GM18907 (cell line): ENCODE results near the gene TEX9.
"Not testable (repeated sequence)": the region's sequence is repeated elsewhere in the genome, so short reads cannot be mapped to it uniquely, and the experiment has no call there.

Source experiments
- ATAC-seq: cut with Tn5 transposase; IDR thresholded peaks from one replicate; pipeline ENCODE4 v1.9.1; 2021; ENCODE audit warnings: mild to moderate bottlenecking, moderate library complexity; ENCODE audit not compliant: unreplicated experiment

The TEX9 gene

DNA sequence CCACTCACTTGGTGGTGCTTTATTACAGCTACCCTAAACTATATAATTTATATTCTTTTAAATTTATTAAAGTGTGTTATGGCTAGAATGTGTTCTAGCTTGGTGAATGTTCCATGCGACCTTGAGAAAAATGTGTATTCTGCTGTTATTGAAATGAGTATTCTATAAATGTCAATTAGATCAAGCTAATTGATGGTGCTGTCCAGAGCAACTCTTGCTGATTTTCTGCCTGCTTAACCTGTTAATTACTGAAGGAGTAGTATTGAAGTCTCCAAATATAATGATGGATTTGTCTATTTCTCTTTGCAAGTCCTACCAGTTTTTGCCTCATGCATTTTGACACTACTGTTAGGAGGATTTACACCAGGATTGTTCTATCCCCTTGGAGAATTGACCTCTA lies 3.2 kb upstream of the TEX9 start:
- ATAC-seq = no peak

DNA sequence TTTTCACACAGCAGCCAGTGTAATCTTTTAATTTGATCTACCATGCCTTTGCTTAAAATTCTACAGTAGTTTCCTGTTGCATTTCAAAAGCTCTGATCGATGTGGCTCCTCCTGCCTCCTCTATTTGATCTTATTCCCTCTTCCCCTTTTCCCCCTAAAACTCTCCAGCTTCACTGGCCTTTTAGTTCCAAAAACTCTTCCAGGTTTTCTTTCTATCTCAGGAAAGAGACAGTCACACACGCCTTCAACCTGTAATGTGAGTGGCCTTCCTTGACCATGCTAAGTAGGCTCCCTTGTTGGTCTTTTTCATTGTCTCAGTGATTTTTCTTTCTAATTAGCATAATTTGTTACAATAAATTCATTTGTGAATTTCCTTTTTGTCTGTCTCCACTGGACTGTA lies 985 bp downstream of the TEX9 start:
- no peak for ATAC-seq

DNA sequence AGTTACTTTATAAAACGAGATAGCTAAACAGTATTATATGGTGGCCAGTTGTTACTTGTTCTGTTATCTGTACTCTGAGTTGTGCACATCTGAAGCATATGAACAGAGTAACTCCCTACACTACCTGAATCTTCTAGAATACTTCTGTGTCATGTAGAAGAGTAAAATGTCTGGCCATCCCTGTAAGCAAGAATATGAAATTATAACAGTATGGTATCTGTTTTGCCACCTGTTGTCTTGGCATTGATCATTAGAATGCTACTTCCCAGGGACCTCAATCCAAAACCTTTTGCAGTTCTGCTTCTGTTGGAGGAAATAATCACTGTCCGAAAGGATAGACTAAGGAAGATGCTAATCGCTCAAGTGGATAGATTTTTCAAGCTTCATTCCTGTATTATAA lies 1.9 kb downstream of the TEX9 start:
- no peak for ATAC-seq

DNA sequence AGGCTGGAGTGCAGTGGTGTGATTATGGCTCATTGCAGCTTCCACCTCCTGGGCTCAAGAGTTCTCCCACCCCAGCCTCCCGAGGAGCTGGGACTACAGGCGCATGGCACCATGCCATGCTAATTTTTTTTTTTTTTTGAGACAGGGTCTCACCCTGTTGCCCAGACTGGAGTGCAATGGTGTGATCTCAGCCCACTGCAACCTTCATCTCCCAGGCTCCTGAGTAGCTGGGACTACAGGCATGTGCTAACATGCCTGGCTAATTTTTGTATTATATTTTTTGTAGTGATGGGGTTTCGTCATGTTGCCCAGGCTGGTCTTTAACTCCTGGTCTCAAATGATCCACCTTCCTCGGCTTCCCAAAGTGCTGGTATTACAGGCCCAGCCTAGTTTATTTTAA lies 4.0 kb downstream of the TEX9 start:
- no peak for ATAC-seq

DNA sequence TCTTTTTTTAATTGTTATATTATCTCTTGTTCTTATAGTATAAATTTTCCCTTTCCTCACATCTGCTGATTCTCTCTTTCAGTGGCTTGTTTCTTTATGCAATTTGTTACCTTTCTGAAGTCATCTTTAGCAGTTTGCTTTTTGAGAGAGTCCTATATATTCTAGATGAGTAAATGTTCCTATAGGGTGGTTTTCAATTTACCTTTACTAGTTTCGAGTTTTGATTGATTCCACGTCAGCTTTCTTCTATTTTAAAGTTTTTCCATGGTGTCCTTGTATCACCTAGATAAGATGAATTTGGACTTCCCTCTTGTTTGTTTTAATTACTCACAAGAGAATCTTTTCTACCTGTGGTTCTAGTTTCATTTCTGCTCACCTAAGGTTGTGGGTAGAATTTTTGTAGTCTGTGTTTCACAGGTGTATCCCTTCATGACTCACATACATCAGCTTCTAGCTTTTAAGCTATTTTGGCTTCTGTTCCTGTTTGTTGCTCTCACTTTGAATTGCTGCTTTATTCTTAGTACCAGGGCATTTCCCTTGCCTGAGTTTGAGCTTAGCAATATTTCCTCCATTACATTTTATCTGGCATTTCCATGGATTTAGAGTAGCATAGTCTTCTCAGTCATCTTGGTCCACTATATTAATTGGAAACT lies 6.4 kb downstream of the TEX9 start:
- ATAC-seq = peak; percentile 90

DNA sequence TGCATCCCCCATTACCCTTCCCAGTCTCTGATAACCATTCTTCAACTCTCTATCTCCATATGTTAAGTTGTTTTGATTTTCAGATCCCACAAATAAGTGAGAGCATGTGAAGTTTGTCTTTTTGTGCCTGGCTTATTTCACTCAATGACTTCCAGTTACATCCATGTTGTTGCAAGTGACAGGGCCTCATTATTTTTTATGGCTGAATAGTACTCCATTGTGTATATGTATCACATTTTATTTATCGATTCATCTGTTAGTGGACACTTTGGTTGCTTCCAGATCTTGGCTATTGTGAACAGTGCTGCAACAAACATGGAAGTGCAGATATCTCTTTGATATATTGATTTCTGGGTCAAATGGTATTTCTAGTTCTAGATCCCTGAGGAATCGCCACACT lies 9.5 kb downstream of the TEX9 start:
- not testable (repeated sequence) for ATAC-seq

DNA sequence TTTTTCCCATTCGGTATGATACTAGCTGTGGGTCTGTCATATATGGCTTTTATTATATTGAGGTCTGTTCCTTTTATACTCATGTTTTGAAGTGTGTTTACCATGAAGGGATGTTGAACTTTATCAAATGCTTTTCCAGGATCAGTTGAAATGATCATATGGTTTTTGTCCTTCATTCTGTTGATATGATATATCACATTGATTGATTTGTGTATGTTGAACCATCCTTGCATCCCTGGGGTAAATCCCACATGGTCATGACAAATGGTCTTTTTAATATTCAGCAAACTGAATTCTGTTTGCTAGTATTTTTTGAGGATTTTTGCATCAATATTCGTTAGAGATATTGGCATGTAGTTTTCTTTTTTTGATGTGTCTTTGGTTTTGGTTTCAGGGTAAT lies 12.6 kb downstream of the TEX9 start:
- ATAC-seq = not testable (repeated sequence)

DNA sequence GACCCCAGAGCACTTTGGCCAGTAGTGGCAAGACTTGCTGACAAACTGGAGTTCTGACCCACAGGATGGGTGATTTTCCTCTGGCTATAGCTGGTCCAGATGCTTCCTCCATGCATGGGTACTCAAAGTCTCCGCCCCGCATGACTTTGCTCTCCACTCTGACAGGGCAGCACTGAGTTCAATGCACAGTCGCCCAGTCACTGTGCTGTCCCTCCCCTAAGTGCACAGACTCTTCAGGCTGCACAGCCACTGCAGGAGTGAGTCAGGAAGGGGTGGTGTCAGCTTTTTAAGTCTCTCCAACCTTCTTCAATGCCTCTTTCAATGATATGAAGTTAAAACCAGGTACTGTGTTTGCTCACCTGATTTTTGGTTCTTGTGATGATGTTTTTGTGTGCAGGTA lies 17.8 kb downstream of the TEX9 start:
- ATAC-seq = no peak

DNA sequence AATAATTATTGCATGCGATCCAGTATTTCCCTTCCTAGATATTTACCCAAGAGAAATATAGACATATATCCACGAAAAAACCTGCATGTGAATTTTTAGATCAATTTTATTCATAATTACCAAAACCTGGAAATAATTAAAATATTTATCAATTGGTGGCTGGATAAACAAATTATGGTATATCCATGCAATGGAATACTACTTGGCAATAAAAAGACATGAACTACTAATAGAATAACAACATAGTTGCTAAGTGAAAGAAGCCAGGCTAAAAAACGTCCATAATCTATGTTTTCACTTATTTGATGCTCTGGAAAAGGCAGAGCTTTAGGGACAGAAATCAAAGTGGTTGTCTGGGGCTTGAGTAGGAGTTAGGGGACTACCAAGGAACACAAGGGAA lies 20.7 kb downstream of the TEX9 start:
- no peak for ATAC-seq

DNA sequence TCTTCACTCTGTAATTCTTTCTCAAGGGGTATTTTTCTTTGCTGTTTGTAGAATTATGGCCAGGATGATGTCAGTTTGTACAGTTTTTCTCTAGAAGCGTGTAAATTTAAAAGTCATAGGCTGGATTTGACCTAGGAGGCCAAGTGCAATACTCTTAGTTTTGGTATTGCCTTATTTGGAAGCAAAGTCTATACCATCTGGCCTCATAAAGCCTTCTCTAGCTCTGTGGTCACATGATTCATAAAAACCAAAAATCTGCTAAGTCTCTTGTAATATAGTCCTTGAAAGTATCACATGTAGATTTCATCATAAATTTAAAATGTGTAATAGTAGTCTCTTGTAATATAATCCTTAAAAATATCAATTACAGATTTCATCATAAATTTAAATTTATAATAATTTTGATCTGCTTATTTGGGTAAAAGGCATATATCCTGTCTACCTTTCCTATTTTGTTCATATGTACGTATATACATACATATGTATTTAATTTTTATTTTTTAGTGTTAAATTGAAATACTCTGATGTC lies 25.6 kb downstream of the TEX9 start:
- no peak for ATAC-seq

DNA sequence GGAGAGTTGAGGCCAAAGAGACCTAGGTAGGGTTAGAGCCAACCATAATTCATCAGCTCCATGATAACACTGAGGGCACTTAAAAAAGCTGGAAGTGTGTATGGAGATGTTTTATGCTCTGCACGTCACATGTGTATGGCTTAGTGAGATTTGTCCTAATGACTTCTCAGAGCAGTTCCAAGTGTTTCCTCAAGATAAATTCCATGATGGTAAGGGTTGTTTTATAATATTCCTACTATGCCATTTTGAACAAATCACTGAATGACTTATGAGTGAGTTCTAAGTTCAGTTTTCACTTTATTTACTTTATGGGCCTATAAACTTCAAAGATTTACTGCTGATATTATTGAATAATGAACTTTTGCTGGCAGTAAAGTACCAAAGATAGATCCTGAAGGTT lies 28.1 kb downstream of the TEX9 start:
- no peak for ATAC-seq

DNA sequence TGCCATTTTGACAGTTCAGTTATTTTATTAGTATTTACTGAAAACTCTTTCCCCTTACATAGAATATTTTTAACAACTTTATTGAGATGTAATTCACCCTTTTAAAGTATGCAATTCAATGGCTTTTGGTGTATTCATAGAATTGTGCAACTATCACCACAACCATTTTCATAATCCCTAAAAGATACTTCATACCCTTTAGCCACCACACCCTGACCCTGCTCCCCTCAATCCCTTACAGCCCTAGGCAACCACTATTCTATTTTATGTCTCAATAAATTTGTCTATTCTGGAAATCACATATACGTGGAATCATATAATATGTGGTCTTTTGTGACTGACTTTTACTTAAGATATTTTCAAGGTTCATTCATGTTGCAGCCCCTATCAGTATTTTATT lies 29.7 kb downstream of the TEX9 start:
- no peak for ATAC-seq

DNA sequence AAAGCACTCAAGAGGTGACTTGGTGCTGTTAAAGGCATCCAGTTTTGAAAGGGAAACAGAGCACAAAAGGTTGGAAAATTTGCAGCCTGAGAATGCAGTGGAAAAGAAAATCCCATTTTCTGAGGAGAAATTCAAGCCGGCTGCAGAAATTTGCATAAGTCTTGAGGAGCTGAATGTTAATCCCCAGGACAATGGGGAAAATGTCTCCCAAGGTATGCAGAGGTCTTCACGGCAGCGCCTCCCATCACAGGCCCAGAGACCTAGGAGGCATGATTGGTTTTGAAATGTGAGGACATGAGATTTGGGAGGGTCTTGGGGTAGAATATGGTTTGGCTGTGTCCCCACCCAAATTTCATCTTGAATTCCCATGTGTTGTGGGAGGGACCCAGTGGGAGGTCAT lies 32.1 kb downstream of the TEX9 start:
- ATAC-seq = not testable (repeated sequence)

DNA sequence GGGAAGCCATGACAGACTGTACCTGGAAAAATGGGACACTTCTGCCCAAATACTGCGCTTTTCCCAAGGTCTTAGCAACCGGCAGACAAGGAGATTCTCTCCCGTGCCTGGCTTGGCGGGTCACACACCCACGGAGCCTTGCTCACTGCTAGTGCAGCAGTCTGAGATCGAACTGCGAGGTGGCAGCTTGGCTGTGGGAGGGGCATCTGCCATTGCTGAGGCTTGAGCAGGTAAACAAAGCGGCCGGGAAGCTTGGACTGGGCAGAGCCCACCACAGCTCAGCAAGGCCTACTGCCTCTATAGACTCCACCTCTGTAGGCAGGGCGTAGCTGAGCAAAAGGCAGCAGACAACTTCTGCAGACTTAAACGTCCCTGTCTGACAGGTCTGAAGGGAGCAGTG lies 34.0 kb downstream of the TEX9 start:
- not testable (repeated sequence) for ATAC-seq

DNA sequence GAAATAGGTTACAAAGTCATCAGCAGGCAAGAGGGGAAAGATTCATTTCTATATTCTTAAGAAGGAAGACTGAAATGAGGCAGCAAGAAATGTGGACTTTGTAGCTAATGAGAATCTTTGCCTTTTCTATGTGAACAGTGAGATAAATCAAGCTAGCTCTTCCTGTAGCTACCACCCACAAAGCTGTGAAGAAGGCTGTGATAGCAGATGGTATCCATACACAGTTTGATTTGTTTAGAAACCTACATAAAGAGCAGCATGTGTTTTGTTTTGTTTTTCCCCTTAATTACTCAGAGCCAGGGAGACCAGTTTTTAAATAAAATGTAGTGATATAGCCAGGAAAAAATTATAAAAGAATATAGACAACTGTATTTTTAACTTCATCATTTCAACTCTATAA lies 45.5 kb downstream of the TEX9 start:
- no peak for ATAC-seq

DNA sequence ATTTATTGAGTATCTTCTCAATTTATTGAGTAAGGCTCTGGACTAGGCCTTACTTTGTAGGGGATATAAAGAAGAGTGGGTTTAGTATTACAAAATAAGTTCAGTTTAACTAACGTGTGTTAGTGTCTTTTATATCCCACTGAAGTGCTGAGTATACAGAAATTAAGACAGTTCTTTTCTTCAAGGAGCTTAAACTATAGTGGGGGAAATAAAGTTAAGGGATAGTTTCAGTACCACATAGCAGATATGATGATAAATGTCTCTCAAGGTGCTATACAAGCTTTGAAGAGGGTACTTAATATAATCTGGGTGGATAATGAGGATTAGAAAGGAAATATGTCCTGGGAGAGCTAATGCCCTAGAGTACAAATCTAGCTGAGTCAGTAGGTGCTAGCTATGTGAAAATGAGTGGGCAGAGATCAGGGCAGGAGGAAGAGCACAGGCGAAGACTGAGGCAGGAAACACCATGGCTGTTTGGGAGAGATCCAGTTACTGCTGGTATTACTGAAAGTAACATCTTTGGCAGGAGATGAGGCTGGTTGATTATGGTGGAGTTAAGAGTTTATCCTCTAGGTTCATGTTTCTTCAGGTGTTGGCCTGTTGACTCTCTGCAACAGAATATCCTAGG lies 46.0 kb downstream of the TEX9 start:
- ATAC-seq = no peak

DNA sequence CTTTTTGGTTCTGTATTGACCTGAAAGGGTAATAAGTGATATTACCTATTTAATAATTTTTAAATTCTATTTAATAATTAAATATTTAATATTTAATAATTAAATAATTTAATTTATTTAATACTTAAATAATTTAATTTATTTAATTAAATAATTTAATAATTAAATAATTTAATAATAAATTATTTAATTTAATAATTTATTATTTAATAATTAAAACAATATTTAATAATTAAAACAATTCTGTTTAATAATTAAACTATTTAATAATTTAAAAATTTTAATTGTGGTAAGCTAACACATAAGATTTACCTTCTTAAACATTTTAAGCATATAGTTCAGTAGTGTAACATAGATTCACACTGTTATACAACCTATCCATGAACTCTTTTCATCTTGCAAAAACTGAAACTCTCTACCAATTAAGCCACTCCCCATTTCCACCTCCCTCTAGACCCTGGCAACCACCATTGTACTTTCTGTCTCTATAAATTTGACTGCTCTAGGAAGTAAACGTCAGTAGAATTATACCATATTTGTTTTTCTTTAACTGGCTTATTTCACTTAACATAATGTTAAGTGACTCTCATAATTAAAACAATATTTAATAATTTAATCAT lies 48.0 kb downstream of the TEX9 start:
- not testable (repeated sequence) for ATAC-seq

DNA sequence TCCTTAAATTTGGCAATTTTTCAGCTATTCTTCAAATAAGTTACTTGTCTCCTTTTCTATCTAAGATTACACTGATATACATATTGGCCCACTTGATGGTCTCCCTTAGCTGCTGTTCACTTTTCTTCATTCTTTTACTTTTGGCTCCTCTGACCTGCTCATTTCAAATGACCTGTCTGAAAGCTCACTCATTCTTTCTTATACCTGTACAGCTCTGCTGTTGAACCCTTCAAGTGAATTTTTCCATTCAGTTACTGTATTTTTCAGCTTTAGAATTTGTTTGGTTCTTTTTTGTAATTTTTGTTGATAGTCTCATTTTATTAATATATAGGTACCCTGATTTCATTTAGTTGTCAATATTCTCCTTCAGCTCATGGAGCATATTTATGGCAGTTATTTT lies 60.0 kb downstream of the TEX9 start:
- no peak for ATAC-seq

DNA sequence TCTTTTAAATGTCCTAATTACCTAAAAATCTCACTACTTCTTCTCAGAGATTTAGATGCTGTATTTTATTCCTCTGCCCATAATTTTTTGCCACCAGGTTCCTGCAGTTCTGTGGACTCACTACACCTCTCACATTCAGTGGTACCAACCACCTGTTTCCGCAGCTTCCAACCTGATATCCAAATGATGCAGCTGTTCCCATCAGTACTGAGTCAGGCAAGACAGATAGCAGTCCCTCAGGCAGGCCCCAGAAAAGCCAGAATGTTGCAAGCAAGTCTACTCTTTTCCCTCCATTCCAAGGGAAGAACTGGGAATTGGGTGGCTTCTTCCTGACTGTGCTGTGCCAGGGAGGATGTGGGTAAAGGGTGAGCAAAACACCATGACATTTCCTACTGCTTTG lies 60.8 kb downstream of the TEX9 start:
- ATAC-seq = no peak

DNA sequence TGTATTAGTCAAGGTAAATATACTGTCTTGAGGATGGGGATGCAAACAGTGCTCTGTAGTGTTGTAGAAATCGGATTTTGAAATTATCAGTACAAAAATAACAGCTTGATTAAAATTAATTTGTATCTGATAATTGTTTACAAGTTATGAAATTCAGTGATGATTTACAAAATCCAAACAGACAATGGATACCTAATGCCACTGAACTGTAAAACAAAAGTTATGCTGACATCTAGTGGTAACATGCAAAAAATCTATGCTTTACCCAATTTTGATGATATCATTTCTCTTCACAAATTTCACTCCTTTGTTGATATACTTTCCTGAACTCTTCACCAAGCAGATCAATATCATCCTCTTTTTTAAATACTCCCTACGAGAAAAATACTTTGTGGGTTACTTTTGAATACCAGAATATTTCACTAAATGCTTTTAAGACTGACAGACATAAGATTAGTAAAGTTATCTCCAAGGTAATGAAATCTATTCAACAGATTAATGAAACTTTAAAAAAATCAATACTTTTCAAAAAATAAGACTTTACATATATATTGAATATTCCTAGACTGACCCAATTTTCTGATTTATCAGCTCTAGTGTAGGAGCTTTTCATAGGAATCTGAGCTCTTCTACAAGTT lies 63.7 kb downstream of the TEX9 start:
- ATAC-seq = no peak

DNA sequence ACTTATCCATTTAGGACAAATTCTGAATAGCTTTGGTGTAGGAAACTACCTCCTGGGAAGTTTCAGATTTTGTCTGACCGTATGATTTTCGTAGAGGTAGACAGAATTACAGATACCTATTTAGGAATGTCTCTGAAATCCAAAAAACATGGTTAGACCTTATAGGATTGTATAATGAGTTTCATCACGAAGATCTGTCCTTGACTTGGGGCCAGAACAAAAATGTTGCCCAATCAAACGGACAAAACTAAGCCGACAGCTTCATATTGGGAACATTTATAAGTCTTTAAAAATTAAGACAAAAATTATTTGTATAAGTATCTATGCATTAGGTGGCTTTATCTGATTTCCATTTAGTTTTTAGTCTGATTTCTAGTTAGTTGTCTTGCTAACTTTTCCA lies 67.1 kb downstream of the TEX9 start:
- ATAC-seq = no peak

DNA sequence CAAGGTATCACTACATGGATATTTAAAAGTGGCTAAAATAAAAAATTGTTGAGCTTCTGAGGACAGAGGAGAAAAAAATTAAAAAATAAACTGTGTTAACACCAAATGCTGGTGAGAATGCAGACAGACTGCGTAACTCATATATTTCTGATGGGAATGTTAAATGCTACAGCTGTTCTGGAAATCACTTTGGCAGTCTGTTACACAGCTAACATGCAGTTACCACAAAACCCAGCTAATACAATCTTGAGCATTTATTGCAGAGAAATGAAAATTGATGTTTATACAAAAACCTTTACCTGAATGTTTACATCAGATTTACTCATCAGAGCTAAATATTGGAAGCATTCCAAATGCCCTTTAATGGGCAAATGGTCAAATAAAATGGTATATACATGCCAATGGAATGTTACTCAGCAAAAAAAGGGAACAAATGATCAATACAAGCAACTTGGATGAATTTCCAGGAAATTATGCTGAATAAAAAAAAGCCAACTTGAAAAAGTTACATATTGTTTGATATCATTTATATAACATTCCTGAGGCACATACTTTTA lies 75.1 kb downstream of the TEX9 start:
- no peak for ATAC-seq
